Suprapubic skin (tissue), 3 donors: ENCODE data around the gene MAP1B.

Source experiments
- CTCF ChIP-seq, 2 donors: fragments of 200-600 bp in 1 of 2; fragments of 450-650 bp in 1 of 2; sonication (generic) in 1 of 2; IDR thresholded peaks; one replicate each; pipeline ENCODE4 v1.5.1; 2016 to 2019; ENCODE audit warnings: antibody characterized with exemption in 2 of 2, mild to moderate bottlenecking in 1 of 2, moderate library complexity in 1 of 2
- POLR2A ChIP-seq, 2 donors: fragments of 450-650 bp; IDR thresholded peaks; one replicate each; pipeline ENCODE4 v1.6.1; 2017; ENCODE audit warnings: antibody characterized with exemption in 2 of 2, mild to moderate bottlenecking in 2 of 2, moderate library complexity in 2 of 2

DNA sequence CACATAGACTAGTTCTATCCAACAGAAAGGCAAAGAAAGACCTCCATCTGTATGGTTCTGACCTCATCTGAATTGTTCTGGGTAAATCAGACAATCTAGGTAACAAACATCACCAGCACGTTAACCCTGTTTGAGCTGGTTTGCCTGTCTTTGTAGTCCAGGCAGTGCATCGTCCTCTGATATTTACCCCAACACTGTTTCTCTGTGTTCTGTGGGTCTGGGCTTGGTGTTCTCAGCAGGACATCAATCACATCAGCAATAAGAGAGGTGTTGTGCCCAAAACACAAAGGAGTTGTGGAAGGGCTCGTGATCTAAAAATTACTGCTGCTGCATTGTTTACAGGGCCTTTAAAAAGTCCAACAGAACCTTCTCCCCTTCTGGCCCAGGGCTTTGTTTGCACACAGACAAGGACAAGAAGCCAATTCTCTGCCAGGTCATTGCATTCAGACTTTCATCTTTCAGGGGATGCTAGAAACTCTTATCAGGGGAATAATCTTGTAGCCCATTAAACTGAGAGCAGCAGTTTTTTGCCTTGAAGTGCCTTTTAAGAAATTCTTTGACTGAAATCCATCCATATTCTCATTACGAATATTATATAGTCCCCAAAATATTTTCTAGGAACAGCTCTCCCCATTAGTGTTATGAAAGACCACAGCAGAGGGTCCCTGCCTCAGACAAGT lies 30.5 kb upstream of the MAP1B start:
- no peak for TF ChIP-seq CTCF (IDR thresholded peaks at IDR 0.05)
- TF ChIP-seq POLR2A (IDR thresholded peaks at IDR 0.05) = no peak
